Bone marrow (tissue), 2 donors: ENCODE measurements around the gene RCAN1.

Experiments
- DNase-seq, 2 donors: peaks; one replicate each; lab custom pipeline; 2025; lab: John Stamatoyannopoulos, UW

Gene RCAN1

GRCh38 chr21:34537838-34538237, 77.1 kb downstream of the RCAN1 start:
- DNase-seq = no peak

GRCh38 chr21:34536820-34537219, 78.1 kb downstream of the RCAN1 start:
- no peak for DNase-seq

GRCh38 chr21:34536311-34536710, 78.6 kb downstream of the RCAN1 start:
- DNase-seq = no peak

GRCh38 chr21:34535886-34536285, 79.0 kb downstream of the RCAN1 start:
- DNase-seq = no peak

GRCh38 chr21:34534522-34534921, 80.4 kb downstream of the RCAN1 start:
- no peak for DNase-seq

- no peak for DNase-seq
Measured at GRCh38 chr21:34533938-34534337, 81.0 kb downstream of the RCAN1 start.

- no peak for DNase-seq
Measured at GRCh38 chr21:34531399-34531798, 83.5 kb downstream of the RCAN1 start.

- no peak for DNase-seq
Measured at GRCh38 chr21:34530261-34530660, 84.7 kb downstream of the RCAN1 start.

GRCh38 chr21:34528131-34528561, 86.8 kb downstream of the RCAN1 start:
- no peak for DNase-seq

- DNase-seq = no peak
Measured at GRCh38 chr21:34526618-34527290, 88.2 kb downstream of the RCAN1 start.

GRCh38 chr21:34526241-34526617, 88.7 kb downstream of the RCAN1 start:
- no peak for DNase-seq

- no peak for DNase-seq
Measured at GRCh38 chr21:34524646-34525601, 90.0 kb downstream of the RCAN1 start.

GRCh38 chr21:34523019-34523555, 91.8 kb downstream of the RCAN1 start:
- no peak for DNase-seq

GRCh38 chr21:34522284-34522683, 92.6 kb downstream of the RCAN1 start:
- DNase-seq = no peak

GRCh38 chr21:34521561-34521960, 93.4 kb downstream of the RCAN1 start:
- DNase-seq = no peak

GRCh38 chr21:34520764-34521508, 94.0 kb downstream of the RCAN1 start:
- DNase-seq = no peak

GRCh38 chr21:34520281-34520680, 94.6 kb downstream of the RCAN1 start:
- no peak for DNase-seq

- no peak for DNase-seq
Measured at GRCh38 chr21:34519694-34520093, 95.2 kb downstream of the RCAN1 start.

- no peak for DNase-seq
Measured at GRCh38 chr21:34519016-34519415, 95.9 kb downstream of the RCAN1 start.

- DNase-seq = no peak
Measured at GRCh38 chr21:34518301-34518700, 96.6 kb downstream of the RCAN1 start.

- DNase-seq = no peak
Measured at GRCh38 chr21:34517491-34518245, 97.2 kb downstream of the RCAN1 start.
